ENCODE results near the gene CSTF2T.

- TF ChIP-seq POLR2A (IDR thresholded peaks at IDR 0.05): no peak
- no peak for TF ChIP-seq CTCF (IDR thresholded peaks at IDR 0.05)
These were observed 12.1 kb downstream of the CSTF2T start for GRCh38 chr10:51687296-51687695.
